ENCODE results near the gene PLEKHG3.

The PLEKHG3 gene

GRCh38 chr14:64754685-64755084 lies 50.5 kb downstream of the PLEKHG3 start:
- TF ChIP-seq CTCF (conservative IDR thresholded peaks at IDR 0.05): no peak
- no peak for TF ChIP-seq ZFX (IDR thresholded peaks at IDR 0.05)
- H3K27ac ChIP-seq: no peak overlapping the region

- TF ChIP-seq CTCF (conservative IDR thresholded peaks at IDR 0.05): no peak
- TF ChIP-seq ZFX (IDR thresholded peaks at IDR 0.05): no peak
- no peak overlapping the region for H3K27ac ChIP-seq
These were observed 51.6 kb downstream of the PLEKHG3 start for GRCh38 chr14:64755781-64756221.

- no peak overlapping the region for H3K27ac ChIP-seq
These were observed 52.5 kb downstream of the PLEKHG3 start for GRCh38 chr14:64756712-64757111.

GRCh38 chr14:64757601-64758000 lies 53.4 kb downstream of the PLEKHG3 start:
- H3K27ac ChIP-seq: no peak overlapping the region
- TF ChIP-seq CTCF (conservative IDR thresholded peaks at IDR 0.05) (no peak), ZFX (IDR thresholded peaks at IDR 0.05) (no peak)

More at GRCh38 chr14:64756712-64757111, 52.5 kb downstream of the PLEKHG3 start:
- no peak for TF ChIP-seq ZFX (IDR thresholded peaks at IDR 0.05)
- no peak for TF ChIP-seq CTCF (conservative IDR thresholded peaks at IDR 0.05)

GRCh38 chr14:64758025-64758521 lies 53.8 kb downstream of the PLEKHG3 start:
- TF ChIP-seq ZFX (IDR thresholded peaks at IDR 0.05): no peak
- TF ChIP-seq CTCF (conservative IDR thresholded peaks at IDR 0.05): no peak
- H3K27ac ChIP-seq: no peak overlapping the region

GRCh38 chr14:64758691-64759554 lies 54.7 kb downstream of the PLEKHG3 start:
- H3K27ac ChIP-seq: no peak overlapping the region
- TF ChIP-seq ZFX (IDR thresholded peaks at IDR 0.05): no peak
- TF ChIP-seq CTCF (conservative IDR thresholded peaks at IDR 0.05): no peak

- TF ChIP-seq ZFX (IDR thresholded peaks at IDR 0.05) (no peak), CTCF (conservative IDR thresholded peaks at IDR 0.05) (no peak)
- no peak overlapping the region for H3K27ac ChIP-seq
These were observed 55.3 kb downstream of the PLEKHG3 start for GRCh38 chr14:64759555-64759938.

Data from C4-2B (cell line).